NCI-H187 (cell line): ENCODE results near the gene SCN3A.

Experiments used
- DNase-seq, 2 experiments: peaks; one replicate each; lab custom pipeline; 2025; lab: John Stamatoyannopoulos, UW

Gene SCN3A

GRCh38 chr2:165112133-165112573, 91.7 kb downstream of the SCN3A start:
- DNase-seq = no peak

GRCh38 chr2:165110394-165110793, 93.5 kb downstream of the SCN3A start:
- DNase-seq = no peak

GRCh38 chr2:165109915-165110314, 93.9 kb downstream of the SCN3A start:
- DNase-seq = no peak

GRCh38 chr2:165105926-165106325, 97.9 kb downstream of the SCN3A start:
- DNase-seq = no peak

- DNase-seq = no peak
These were observed 115.6 kb downstream of the SCN3A start for GRCh38 chr2:165087933-165088901.

DNA sequence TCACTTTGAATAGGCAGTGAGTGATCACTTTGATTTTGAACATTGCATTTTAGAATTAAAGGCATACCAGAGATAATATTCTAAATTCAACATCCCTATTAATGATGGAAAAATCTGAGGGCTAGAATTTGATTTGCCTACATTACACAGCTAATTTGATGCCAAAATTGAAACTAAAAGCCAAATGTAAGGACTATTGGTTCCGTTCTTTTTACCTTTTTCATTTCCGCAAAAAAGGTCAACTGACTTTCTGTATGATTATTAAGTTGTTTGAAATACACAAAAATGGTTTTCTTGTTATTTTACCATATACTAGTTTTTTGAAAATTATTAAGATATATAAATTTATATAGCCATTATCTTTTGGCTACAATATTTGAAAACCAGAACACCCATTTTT, 117.5 kb downstream of the SCN3A start:
- DNase-seq = no peak

GRCh38 chr2:165083326-165083725, 120.5 kb downstream of the SCN3A start:
- no peak for DNase-seq

GRCh38 chr2:165082479-165082878, 121.4 kb downstream of the SCN3A start:
- no peak for DNase-seq

GRCh38 chr2:165081276-165081675, 122.6 kb downstream of the SCN3A start:
- DNase-seq = no peak

GRCh38 chr2:165079432-165079831, 124.4 kb downstream of the SCN3A start:
- no peak for DNase-seq

- DNase-seq = no peak
These were observed 124.9 kb downstream of the SCN3A start for GRCh38 chr2:165078913-165079312.

GRCh38 chr2:165074884-165075283, 129.0 kb downstream of the SCN3A start:
- DNase-seq = no peak

DNA sequence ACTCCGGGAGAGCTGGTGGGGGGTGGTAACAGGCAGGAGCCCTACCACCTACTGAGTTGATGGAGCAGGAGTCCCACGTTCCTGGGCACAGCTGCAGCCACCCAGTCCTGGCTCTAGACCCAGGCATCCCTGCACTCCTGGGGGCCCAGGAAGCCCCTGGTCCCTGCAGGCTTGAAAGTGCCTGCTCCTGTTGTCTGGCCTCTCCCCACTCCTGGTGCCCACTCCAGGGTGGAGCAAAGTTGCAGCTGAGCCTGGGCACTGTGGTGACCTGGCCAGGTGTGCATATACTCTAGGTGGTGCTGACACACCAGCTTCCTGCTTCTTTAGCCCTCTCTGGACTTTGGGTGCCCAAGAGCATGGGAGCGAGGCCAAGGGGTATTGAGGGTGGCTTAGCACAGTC, 129.5 kb downstream of the SCN3A start:
- DNase-seq = no peak

DNA sequence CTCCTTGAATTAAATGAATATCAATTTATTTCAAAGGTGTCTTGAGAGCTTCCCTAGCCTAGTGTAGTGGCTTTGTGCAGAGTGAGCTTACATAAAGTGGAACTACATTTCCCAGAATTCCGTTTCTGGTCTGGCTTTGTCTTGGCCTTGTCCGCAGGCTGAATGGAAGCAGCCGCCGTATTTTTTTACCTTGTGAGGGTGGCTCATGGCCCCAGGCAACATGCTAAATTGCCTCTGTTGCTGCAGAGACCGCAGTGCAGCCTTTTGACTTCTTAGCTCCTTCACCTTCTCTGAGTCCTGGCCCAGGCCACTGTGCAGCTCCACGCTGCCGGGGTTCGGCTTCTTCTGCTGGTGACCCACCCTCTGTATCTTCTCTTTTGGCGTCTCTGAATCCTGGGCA, 133.8 kb downstream of the SCN3A start:
- no peak for DNase-seq

DNA sequence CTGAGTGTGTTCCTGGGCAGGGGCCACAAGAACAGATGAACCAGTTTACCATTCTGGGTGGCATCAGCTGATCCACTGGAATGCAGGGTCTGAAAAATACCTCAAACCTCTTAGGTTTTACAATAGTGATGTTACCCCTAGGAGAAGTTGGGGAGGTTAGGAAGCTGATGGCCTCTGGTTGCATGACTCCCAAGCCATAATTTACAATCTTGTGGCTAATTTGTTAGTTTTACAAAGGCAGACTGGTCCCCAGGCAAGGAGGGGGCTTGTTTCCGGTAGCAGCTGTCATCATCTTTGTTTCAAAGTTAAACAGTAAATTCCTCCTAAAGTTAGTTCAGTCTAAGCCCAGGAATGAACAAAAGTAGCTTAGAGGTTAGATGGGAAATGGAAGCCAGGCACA, 134.7 kb downstream of the SCN3A start:
- no peak for DNase-seq

- no peak for DNase-seq
These were observed 135.4 kb downstream of the SCN3A start for GRCh38 chr2:165068487-165068757.

DNA sequence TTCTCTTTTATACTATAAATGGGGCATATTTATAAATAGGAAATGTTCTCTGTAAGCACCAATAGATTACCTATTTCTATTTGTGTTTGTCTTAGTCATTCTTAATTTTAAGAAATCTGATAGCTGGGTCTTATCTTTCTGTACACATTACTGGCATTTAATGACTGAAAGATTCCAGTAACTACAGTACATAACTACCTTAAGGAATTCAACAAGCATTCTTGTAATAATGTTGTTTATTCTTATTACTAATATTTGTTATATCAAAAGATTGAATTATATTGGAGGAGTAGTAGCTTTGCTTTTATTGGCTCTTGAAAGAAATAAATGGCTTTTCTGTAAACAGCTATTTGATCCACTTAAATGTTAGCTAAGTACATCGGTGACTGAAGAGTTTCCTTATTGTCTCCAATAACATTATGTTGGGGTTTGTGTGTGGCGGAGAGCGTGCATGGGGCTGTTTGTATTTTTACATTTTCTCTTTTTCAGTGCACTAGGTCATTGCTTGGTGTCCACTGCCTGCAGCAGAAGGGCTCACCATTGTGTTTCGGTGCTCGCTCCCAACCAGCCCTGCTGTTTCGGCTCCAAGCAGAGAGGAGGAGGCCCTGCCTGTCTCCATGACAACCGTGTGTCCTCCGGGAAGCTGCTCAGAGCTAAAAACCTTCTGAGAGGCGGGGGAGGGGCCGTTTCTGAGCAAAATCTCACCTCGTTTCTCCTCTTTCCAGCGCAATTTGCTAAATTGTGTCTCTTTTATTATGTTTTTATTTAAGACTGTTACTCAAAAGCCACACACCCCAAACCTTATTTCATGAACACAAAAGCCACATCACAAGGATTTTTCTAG, 136.0 kb downstream of the SCN3A start:
- DNase-seq = peak in 1 of 2 experiments; percentile 39

GRCh38 chr2:165064743-165065142, 139.1 kb downstream of the SCN3A start:
- DNase-seq = no peak

DNA sequence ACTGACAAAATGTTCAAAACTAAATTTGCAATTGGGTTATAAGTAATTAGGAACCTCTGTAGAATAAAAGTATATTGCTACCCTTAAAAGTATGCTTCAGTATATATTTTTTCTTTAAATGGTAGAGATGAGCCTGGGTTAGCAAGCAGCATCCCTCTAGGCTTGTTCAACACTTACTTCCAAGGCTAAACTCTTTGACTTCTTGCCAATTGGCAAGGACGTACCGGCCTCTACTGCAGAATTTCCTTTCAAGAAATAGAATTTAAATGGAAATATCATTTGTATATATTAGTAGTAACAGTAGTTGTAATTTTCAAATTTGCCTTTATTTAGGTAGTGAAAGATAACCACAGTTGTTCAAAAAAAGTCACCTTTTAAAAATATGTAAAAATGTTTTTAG, 143.4 kb downstream of the SCN3A start:
- DNase-seq = no peak

DNA sequence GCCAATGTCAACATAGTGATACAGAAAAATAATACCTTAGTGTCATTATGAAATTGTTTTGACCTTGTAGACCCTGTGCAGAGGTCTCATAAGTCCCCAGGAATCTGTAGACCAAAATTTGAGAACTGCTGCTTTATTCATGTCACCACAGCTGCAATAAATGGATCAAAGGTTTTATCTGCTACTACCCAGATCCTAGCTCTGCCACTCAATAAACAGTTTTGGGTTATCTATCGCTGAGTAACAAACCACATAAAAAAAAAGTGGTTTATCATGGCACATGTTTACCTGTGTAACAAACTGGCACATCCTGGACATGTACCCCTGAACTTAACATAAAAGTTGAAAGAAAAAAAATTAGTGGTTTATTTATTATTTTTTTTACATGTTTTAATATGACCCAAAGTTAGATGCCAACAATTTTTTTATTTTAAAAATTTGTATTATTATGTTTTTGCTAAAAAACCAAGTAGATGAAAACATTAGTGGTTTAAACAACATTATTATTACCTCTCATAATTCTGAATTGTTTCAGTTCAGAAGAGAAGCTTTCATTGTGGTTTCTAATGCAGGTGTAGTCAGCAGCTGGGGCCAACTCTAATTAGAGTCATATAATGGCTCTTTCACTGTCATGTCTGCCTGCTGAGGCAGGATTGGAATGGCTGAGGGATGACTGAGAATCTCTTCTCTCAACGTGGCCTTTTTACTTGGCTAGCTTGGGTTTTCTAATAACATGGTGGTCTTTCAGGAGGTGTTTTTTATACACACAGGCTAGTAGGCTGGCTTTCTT, 145.2 kb downstream of the SCN3A start:
- DNase-seq = no peak

GRCh38 chr2:165057931-165058330, 145.9 kb downstream of the SCN3A start:
- DNase-seq = no peak

DNA sequence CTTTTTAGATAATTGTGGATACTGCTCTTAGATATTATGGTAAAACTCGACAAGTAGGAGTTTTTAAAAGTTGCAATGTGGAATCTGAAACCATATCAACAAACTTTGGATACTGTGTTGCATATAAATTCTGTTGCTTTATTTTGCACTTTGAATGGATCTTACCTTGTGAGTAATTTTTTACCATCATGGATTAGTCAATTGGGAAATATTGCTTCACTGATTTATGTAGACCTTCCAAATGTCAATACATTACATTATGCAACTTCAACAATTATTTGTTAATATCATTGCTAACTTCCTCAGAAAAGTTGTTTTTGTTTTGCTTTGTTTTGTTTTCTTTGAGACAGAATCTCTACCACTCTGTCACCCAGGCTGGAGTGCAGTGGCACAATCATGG, 146.5 kb downstream of the SCN3A start:
- DNase-seq = no peak
